Upper lobe of left lung (tissue), 6 donors: Measurements from ENCODE around the gene NECTIN4. TPM values are rescaled to one million over a fixed set of nuclear protein-coding genes. Genes with fewer than 3 reads are reported as not detected.

Experiments
- ATAC-seq, 2 donors: fragments of 200-7000 bp; cut with Tn5 transposase; one replicate each; pipeline ENCODE4 v1.9.1; 2022; ENCODE audit warnings: mild to moderate bottlenecking in 2 of 2, moderate library complexity in 2 of 2; ENCODE audit not compliant: low FRiP score in 2 of 2
- DNase-seq, 2 donors: peaks; one replicate each; pipeline ENCODE4 v3.0.0-alpha.2; 2019 to 2020
- H3K27ac ChIP-seq, 4 donors: fragments of 200-600 bp; sonication (generic); one replicate each; pipeline ENCODE4 v1.5.1; 2016 to 2019
- H3K27me3 ChIP-seq, 4 donors: fragments of 200-600 bp; sonication (generic); one replicate each; pipeline ENCODE4 v1.5.1; 2017 to 2019
- H3K36me3 ChIP-seq, 4 donors: fragments of 200-600 bp; sonication (generic); one replicate each; pipeline ENCODE4 v1.5.1; 2016 to 2019
- H3K4me1 ChIP-seq, 4 donors: fragments of 200-600 bp; sonication (generic); one replicate each; pipeline ENCODE4 v1.5.1; 2018 to 2019
- H3K4me3 ChIP-seq, 4 donors: fragments of 200-600 bp; sonication (generic); one replicate each; pipeline ENCODE4 v1.5.1; 2017 to 2019; ENCODE audit warnings: mild to moderate bottlenecking in 2 of 4, moderate library complexity in 1 of 4
- H3K9me3 ChIP-seq, 4 donors: fragments of 200-600 bp; sonication (generic); one replicate each; pipeline ENCODE4 v1.5.1; 2018 to 2019
- CTCF ChIP-seq, 6 experiments: fragments of 450-650 bp in 4 of 6; fragments of 200-600 bp in 2 of 6; sonication (generic) in 2 of 6; IDR thresholded peaks; one replicate each; pipeline ENCODE4 v1.5.1; 2016 to 2019; ENCODE audit warnings: antibody characterized with exemption in 6 of 6
- EP300 ChIP-seq, 4 donors: sonication (generic); formaldehyde crosslinking; IDR thresholded peaks; one replicate each; pipeline ENCODE4 v1.5.1; 2017; ENCODE audit warnings: antibody characterized with exemption in 4 of 4, control low read depth in 2 of 4
- POLR2A ChIP-seq, 4 donors: fragments of 450-650 bp; IDR thresholded peaks; one replicate each; pipeline ENCODE4 v1.5.1; 2016 to 2017; ENCODE audit warnings: antibody characterized with exemption in 4 of 4, mild to moderate bottlenecking in 2 of 4
- POLR2AphosphoS5 ChIP-seq, 2 donors: sonication (generic); formaldehyde crosslinking; IDR thresholded peaks; one replicate each; pipeline ENCODE4 v1.5.1; 2017; ENCODE audit warnings: antibody characterized with exemption in 2 of 2
- WGBS, 2 donors: methylation state at CpG; one replicate each; pipeline ENCODE4 v1.1.5; 2017 to 2018; 5-methylcytosine and 5-hydroxymethylcytosine counted together
- total RNA-seq, 6 donors: library from RNA; depleted of rRNA in 4 of 6; stranded (reverse); fragments of >200 nt in 4 of 6; gene quantifications; one replicate each; pipeline versions ENCODE4 v1.1.0 to v1.2.1, GENCODE V29; 2016 to 2021
- donor health status: DM: no; HTN: no; CAD: no; lungs with moderate emphysema.
- donor health status: DM: no; HTN: yes; CAD: no; lungs with severe emphysema.

Gene NECTIN4
- total RNA-seq, 6 donors from 2014 or later, result 5.2 to 19.9 (median 12.1) TPM

- WGBS, 2 donors, result 79 to 90% methylated on average over 3 of the region's 3 CpGs
- DNase-seq (no peak), ATAC-seq (no peak)
- no peaks in the 10 kb centered on the region for H3K9me3 ChIP-seq
- no peak for TF ChIP-seq POLR2A (IDR thresholded peaks at IDR 0.05)
- TF ChIP-seq CTCF (IDR thresholded peaks at IDR 0.05), result no peak
- no peak for TF ChIP-seq EP300 (IDR thresholded peaks at IDR 0.05)
- no peak for TF ChIP-seq POLR2AphosphoS5 (IDR thresholded peaks at IDR 0.05)
- H3K4me3 ChIP-seq, result no peak overlapping the region
- peaks cover 0 to 37% (median 20%) of the 10 kb centered on the region in 4 donors for H3K4me1 ChIP-seq
- H3K36me3 ChIP-seq, result no peaks in the 10 kb centered on the region
- H3K27me3 ChIP-seq, result no peaks in the 10 kb centered on the region
- no peak overlapping the region for H3K27ac ChIP-seq
These were observed 1.3 kb upstream of the NECTIN4 start for GRCh38 chr1:161090617-161091016.

- H3K36me3 ChIP-seq, result no peaks in the 10 kb centered on the region
- H3K27ac ChIP-seq, result peak overlapping the region; percentile 55 to 82 (median 76)
- no peaks in the 10 kb centered on the region for H3K27me3 ChIP-seq
- DNase-seq (no peak), ATAC-seq (no peak)
- peak overlapping the region in 2 of 4 donors; percentile 37 to 50 for H3K4me3 ChIP-seq
- 76 to 80% methylated on average over 5 of the region's 5 CpGs for WGBS, 2 donors
- peaks cover 0 to 44% (median 23%) of the 10 kb centered on the region in 4 donors for H3K4me1 ChIP-seq
- no peak for TF ChIP-seq CTCF (IDR thresholded peaks at IDR 0.05)
- no peak for TF ChIP-seq EP300 (IDR thresholded peaks at IDR 0.05)
- no peak for TF ChIP-seq POLR2A (IDR thresholded peaks at IDR 0.05)
- TF ChIP-seq POLR2AphosphoS5 (IDR thresholded peaks at IDR 0.05), result no peak
- no peaks in the 10 kb centered on the region for H3K9me3 ChIP-seq
These were observed 580 bp upstream of the NECTIN4 start for GRCh38 chr1:161089938-161090337.

DNA sequence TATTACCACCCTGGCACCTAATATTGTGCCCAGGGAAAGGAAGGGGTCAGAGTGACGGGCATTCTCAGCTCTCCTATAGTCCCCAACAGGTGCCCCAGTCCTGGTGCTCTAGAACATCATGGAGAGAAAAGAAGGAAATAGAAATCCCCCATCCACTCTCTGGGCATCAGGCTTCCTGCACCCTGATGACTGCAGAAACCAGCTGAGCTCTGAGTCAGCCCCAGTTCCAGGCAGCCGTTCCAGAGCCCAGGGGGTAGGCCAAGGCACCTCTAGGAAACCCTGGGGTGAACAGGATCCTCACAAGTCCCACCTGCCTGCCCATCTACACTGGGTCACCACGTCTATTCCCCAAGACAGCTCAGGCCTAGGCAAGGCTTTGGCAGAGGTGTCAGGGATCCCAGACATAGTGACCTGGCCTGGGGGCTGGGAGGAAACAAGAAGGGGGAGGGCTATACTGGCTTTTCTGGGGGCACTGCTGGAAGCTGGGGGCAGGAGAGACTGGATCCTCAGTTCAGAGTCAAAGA, 709 bp downstream of the NECTIN4 start:
- H3K9me3 ChIP-seq, result no peaks in the 10 kb centered on the region
- 62 to 64% methylated on average over 3 of the region's 3 CpGs for WGBS, 2 donors
- H3K27ac ChIP-seq, result peak overlapping the region; percentile 55 to 82 (median 76)
- H3K4me1 ChIP-seq, result peaks cover 5 to 56% (median 35%) of the 10 kb centered on the region in 4 donors
- H3K27me3 ChIP-seq, result no peaks in the 10 kb centered on the region
- ATAC-seq (no peak), DNase-seq (peak in 1 of 2 donors; percentile 60)
- no peak for TF ChIP-seq CTCF (IDR thresholded peaks at IDR 0.05)
- TF ChIP-seq POLR2A (IDR thresholded peaks at IDR 0.05), result no peak
- TF ChIP-seq EP300 (IDR thresholded peaks at IDR 0.05), result no peak
- TF ChIP-seq POLR2AphosphoS5 (IDR thresholded peaks at IDR 0.05), result no peak
- H3K36me3 ChIP-seq, result no peaks in the 10 kb centered on the region
- peak overlapping the region in 3 of 4 donors; percentile 37 to 50 (median 37) for H3K4me3 ChIP-seq

- 53% methylated on average over 4 of the region's 4 CpGs for WGBS, 2 donors
- ATAC-seq (no peak), DNase-seq (no peak)
- no peaks in the 10 kb centered on the region for H3K36me3 ChIP-seq
- TF ChIP-seq CTCF (IDR thresholded peaks at IDR 0.05) (no peak), EP300 (IDR thresholded peaks at IDR 0.05) (no peak), POLR2AphosphoS5 (IDR thresholded peaks at IDR 0.05) (no peak), POLR2A (IDR thresholded peaks at IDR 0.05) (no peak)
- peaks cover 15 to 63% (median 50%) of the 10 kb centered on the region in 4 donors for H3K4me1 ChIP-seq
- no peaks in the 10 kb centered on the region for H3K9me3 ChIP-seq
- H3K27me3 ChIP-seq, result no peaks in the 10 kb centered on the region
- peak overlapping the region in 1 of 4 donors; percentile 3 for H3K4me3 ChIP-seq
- peak overlapping the region in 2 of 4 donors; percentile 52 to 79 for H3K27ac ChIP-seq
These were observed 2.9 kb downstream of the NECTIN4 start for GRCh38 chr1:161086457-161086856.

DNA sequence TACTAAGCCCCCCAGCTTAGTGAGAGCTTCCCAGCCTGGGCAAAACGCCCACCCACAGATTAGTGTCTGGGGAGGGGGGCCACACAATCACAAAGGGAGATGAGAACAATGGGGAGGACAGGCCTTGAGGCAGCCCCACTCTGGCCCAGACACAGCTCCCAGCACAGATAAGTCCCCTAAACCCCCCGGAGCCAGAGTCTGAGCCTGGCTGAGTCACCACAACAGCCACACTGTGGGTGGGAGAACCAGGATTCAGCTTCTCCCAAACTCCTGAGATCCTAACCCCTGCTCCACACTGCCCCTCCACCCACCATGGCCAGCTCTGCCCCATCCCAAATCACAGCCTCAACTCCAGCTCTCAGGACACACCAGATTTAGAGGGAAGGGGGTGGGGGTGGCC, 4.2 kb downstream of the NECTIN4 start:
- 51 to 72% methylated on average over 2 of the region's 2 CpGs for WGBS, 2 donors
- no peak for TF ChIP-seq POLR2AphosphoS5 (IDR thresholded peaks at IDR 0.05)
- no peak for TF ChIP-seq POLR2A (IDR thresholded peaks at IDR 0.05)
- no peak for TF ChIP-seq CTCF (IDR thresholded peaks at IDR 0.05)
- no peak for TF ChIP-seq EP300 (IDR thresholded peaks at IDR 0.05)
- Histone ChIP-seq H3K36me3 (no peaks in the 10 kb centered on the region), H3K27me3 (no peaks in the 10 kb centered on the region), H3K9me3 (no peaks in the 10 kb centered on the region), H3K4me1 (peaks cover 15 to 66% (median 51%) of the 10 kb centered on the region in 4 donors), H3K27ac (peak overlapping the region; percentile 42 to 79 (median 76)), H3K4me3 (no peak overlapping the region)
- no peak for ATAC-seq
- no peak for DNase-seq
